HFF-Myc (cell line): ENCODE data around the gene KREMEN1.

ENCODE experiments used
- DNase-seq: peaks from one replicate; pipeline ENCODE4 v3.0.0-alpha.2; 2011; ENCODE audit warnings: low read depth; ENCODE audit errors: extremely low read depth
- H3K4me3 ChIP-seq: replicated peaks from 2 replicates; pipeline ENCODE4 v1.5.1; 2011; ENCODE audit warnings: low read depth, mild to moderate bottlenecking, control low read depth, low read length
- CTCF ChIP-seq: IDR thresholded peaks from 2 replicates; pipeline ENCODE4 v1.5.1; 2012; ENCODE audit warnings: mild to moderate bottlenecking, low read depth, low read length, control low read depth; ENCODE audit errors: missing control alignments

KREMEN1 gene

GRCh38 chr22:29211066-29211465 is 138.2 kb downstream of the KREMEN1 start:
- TF ChIP-seq CTCF: no peak
- H3K4me3 ChIP-seq: no peak overlapping the region
- no peak for DNase-seq

- DNase-seq: no peak
- no peak for TF ChIP-seq CTCF
- no peak overlapping the region for H3K4me3 ChIP-seq
Observed at GRCh38 chr22:29211466-29211865, 138.6 kb downstream of the KREMEN1 start.

- TF ChIP-seq CTCF: no peak
- no peak for DNase-seq
- no peak overlapping the region for H3K4me3 ChIP-seq
Observed at GRCh38 chr22:29212743-29213142, 139.9 kb downstream of the KREMEN1 start.

- H3K4me3 ChIP-seq: no peak overlapping the region
- TF ChIP-seq CTCF: no peak
- no peak for DNase-seq
Observed at GRCh38 chr22:29213493-29213892, 140.7 kb downstream of the KREMEN1 start.

GRCh38 chr22:29214232-29214631 is 141.4 kb downstream of the KREMEN1 start:
- no peak for TF ChIP-seq CTCF
- no peak for DNase-seq
- H3K4me3 ChIP-seq: no peak overlapping the region

GRCh38 chr22:29215012-29215860 is 142.4 kb downstream of the KREMEN1 start:
- DNase-seq: no peak
- TF ChIP-seq CTCF: no peak
- no peak overlapping the region for H3K4me3 ChIP-seq
